ENCODE results near the gene SUFU. TPM values are rescaled to one million over a fixed set of nuclear protein-coding genes. Genes with fewer than 3 reads are reported as not detected.

SUFU gene
- total and polyA plus RNA-seq, 2 of the 8 experiments (the other 6 are each of a cell fraction or from before 2014, with no cell fraction given): 7.0 to 10.8 TPM

DNA sequence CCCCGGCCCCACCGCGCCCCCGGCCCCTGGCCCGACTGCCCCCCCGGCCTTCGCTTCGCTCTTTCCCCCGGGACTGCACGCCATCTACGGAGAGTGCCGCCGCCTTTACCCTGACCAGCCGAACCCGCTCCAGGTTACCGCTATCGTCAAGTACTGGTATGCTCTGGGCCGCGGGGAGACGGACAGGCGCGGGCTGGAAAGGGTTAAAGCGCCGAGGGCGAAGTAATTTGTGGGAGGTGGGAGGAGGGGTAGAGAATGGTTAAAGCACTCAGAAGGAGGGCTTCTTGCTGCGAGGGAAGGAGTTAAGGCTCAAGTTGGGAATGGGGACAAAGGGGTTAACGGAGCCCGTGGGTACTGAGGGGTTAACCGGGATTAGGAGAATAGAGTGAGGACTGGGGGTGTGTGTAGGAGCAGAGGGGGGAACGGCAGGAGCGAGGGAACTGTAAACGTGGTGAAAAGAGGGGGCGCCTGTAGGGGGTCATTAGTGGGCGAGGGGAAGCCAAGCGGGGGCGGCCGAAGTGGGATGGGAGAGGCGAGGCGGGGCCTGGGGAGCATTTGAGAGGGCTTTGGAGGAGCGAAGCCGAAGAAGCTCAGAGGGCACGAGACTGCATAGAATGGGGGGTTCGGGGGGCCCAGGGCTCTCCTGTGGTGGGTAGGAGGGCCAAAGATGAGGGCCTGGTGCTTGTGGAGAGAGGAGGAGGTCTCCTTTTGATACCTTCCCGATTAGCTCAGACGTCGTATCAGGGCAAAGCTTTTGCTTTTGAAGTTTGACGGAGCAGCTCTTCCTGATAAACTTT, 605 bp downstream of the SUFU start (continued):
- TF ChIP-seq TEAD4 (IDR thresholded peaks at IDR 0.05; ENCODE audit: low read depth, low read length): 0 out of 2 replicates have a peak, but pooled peaks have one; percentile 36
- TF ChIP-seq, protein P1, sequence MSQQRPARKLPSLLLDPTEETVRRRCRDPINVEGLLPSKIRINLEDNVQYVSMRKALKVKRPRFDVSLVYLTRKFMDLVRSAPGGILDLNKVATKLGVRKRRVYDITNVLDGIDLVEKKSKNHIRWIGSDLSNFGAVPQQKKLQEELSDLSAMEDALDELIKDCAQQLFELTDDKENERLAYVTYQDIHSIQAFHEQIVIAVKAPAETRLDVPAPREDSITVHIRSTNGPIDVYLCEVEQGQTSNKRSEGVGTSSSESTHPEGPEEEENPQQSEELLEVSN (IDR thresholded peaks at IDR 0.05): peak; percentile 9

Measured in H1 (cell line).